ENCODE results near the gene IRAK1.

Gene IRAK1

DNA sequence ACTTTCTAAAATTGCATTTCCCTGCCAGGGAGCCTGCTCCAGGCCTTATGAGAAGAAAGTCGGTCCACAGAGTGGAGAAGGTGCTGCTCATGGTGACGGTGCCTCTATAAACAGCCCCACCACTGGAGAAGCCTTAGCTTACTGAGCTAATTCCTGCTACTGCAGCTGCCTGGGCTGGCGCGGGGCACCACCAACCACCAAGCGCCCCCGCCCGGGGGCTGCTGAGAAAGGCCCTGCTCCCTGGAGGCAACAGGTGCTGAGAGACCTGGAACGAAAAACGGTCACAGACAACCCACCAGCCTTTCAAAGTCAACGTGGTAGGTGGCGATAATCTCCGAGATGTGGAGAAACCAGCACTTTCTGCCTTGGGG lies 51.0 kb downstream of the IRAK1 start:
- peak overlapping the region; percentile 98 to 99 for H3K27ac ChIP-seq
- peaks cover 0 to 51% (median 43%) of the 10 kb centered on the region in 4 donors for H3K4me1 ChIP-seq
- TF ChIP-seq, protein P1, sequence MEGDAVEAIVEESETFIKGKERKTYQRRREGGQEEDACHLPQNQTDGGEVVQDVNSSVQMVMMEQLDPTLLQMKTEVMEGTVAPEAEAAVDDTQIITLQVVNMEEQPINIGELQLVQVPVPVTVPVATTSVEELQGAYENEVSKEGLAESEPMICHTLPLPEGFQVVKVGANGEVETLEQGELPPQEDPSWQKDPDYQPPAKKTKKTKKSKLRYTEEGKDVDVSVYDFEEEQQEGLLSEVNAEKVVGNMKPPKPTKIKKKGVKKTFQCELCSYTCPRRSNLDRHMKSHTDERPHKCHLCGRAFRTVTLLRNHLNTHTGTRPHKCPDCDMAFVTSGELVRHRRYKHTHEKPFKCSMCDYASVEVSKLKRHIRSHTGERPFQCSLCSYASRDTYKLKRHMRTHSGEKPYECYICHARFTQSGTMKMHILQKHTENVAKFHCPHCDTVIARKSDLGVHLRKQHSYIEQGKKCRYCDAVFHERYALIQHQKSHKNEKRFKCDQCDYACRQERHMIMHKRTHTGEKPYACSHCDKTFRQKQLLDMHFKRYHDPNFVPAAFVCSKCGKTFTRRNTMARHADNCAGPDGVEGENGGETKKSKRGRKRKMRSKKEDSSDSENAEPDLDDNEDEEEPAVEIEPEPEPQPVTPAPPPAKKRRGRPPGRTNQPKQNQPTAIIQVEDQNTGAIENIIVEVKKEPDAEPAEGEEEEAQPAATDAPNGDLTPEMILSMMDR (IDR thresholded peaks at IDR 0.05): no peak
- intact Hi-C loops (cut with DNase I; ENCODE audit: low total_unique reads): no loop called here
- H3K4me3 ChIP-seq: peak overlapping the region; percentile 82 to 88
- H3K9me3 ChIP-seq: peaks cover 0 to 3% (median 0%) of the 10 kb centered on the region in 3 donors
- no peaks in the 10 kb centered on the region for H3K27me3 ChIP-seq
- H3K36me3 ChIP-seq: peaks cover 0 to 7% (median 2%) of the 10 kb centered on the region in 3 donors
- DNase-seq: no peak

DNA sequence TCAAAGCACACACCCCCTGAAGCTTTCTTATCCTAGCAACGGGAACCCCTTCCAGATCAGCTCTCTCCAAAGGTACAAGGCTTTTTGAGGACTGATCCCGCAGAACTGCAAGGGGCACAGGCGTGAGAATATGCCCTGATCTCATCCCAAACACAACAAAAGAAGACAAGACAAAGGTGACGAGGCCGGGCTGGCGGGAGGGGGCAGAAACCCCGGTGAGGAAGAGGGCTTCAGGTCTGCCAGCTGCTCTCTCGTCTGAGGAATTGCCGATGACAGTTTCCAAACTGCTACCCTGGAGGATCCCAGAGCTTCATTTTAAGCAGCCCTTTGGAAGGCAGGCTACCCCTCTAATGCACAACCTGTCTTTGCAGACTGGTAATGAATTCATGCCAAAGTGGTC lies 51.4 kb downstream of the IRAK1 start:
- intact Hi-C loops (cut with DNase I; ENCODE audit: low total_unique reads): no loop called here
- no peaks in the 10 kb centered on the region for H3K27me3 ChIP-seq
- peaks cover 0 to 12% (median 7%) of the 10 kb centered on the region in 3 donors for H3K36me3 ChIP-seq
- TF ChIP-seq, protein P1 (IDR thresholded peaks at IDR 0.05): no peak
- peak overlapping the region; percentile 98 to 99 for H3K27ac ChIP-seq
- DNase-seq: no peak
- peaks cover 0 to 3% (median 0%) of the 10 kb centered on the region in 3 donors for H3K9me3 ChIP-seq
- peaks cover 0 to 46% (median 38%) of the 10 kb centered on the region in 4 donors for H3K4me1 ChIP-seq
- peak overlapping the region; percentile 82 to 88 for H3K4me3 ChIP-seq

- intact Hi-C loops (cut with DNase I; ENCODE audit: low total_unique reads): no loop called here
- Histone ChIP-seq H3K27ac (peak overlapping the region; percentile 98 to 99), H3K27me3 (no peaks in the 10 kb centered on the region), H3K36me3 (peaks cover 0 to 18% (median 13%) of the 10 kb centered on the region in 3 donors), H3K4me3 (no peak overlapping the region), H3K4me1 (peaks cover 0 to 45% (median 37%) of the 10 kb centered on the region in 4 donors), H3K9me3 (peaks cover 0 to 3% (median 0%) of the 10 kb centered on the region in 3 donors)
- TF ChIP-seq, protein P1 (IDR thresholded peaks at IDR 0.05): no peak
- DNase-seq: no peak
These were observed 52.0 kb downstream of the IRAK1 start for GRCh38 chrX:153967536-153968224.

- H3K36me3 ChIP-seq: peaks cover 1 to 25% (median 18%) of the 10 kb centered on the region in 3 donors
- no peak for DNase-seq
- intact Hi-C loops (cut with DNase I; ENCODE audit: low total_unique reads): no loop called here
- no peaks in the 10 kb centered on the region for H3K27me3 ChIP-seq
- H3K9me3 ChIP-seq: peaks cover 0 to 3% (median 0%) of the 10 kb centered on the region in 3 donors
- H3K4me3 ChIP-seq: no peak overlapping the region
- peak overlapping the region; percentile 98 to 99 for H3K27ac ChIP-seq
- TF ChIP-seq, protein P1 (IDR thresholded peaks at IDR 0.05): no peak
- H3K4me1 ChIP-seq: peaks cover 0 to 45% (median 37%) of the 10 kb centered on the region in 4 donors
These were observed 52.7 kb downstream of the IRAK1 start for GRCh38 chrX:153966841-153967535.

- Histone ChIP-seq H3K4me3 (no peak overlapping the region), H3K27me3 (no peaks in the 10 kb centered on the region), H3K27ac (peak overlapping the region; percentile 98 to 99), H3K9me3 (peaks cover 0 to under 1% (median 0%) of the 10 kb centered on the region in 3 donors), H3K4me1 (peaks cover 0 to 45% (median 37%) of the 10 kb centered on the region in 4 donors), H3K36me3 (peaks cover 8 to 32% (median 25%) of the 10 kb centered on the region in 3 donors)
- intact Hi-C loops (cut with DNase I; ENCODE audit: low total_unique reads): no loop called here
- TF ChIP-seq, protein P1 (IDR thresholded peaks at IDR 0.05): no peak
- DNase-seq: peak in 1 of 2 donors; percentile 81
These were observed 53.4 kb downstream of the IRAK1 start for GRCh38 chrX:153966283-153966688.

Data from tibial artery (tissue), 4 donors.